Fibroblast of villous mesenchyme (primary cell): Measurements from ENCODE around the gene CDC42BPB. TPM values are rescaled to one million over a fixed set of nuclear protein-coding genes. Genes with fewer than 3 reads are reported as not detected.

Source experiments
- DNase-seq: peaks from one replicate; pipeline ENCODE4 v3.0.0-alpha.2; 2010; ENCODE audit warnings: low read depth
- H3K4me3 ChIP-seq: 2 replicates; pipeline ENCODE4 v1.5.1; 2011; ENCODE audit warnings: low read depth, mild to moderate bottlenecking, low read length
- total RNA-seq: library from RNA; depleted of rRNA; stranded (reverse); fragments of >200 nt; gene quantifications from 2 replicates; pipeline ENCODE4 v1.2.3, GENCODE V29; 2012
- TF ChIP-seq, protein P1 (sequence below): IDR thresholded peaks from 2 replicates; pipeline ENCODE4 v1.5.1; 2012; ENCODE audit warnings: low read depth, mild to moderate bottlenecking, low read length; ENCODE audit not compliant: insufficient read depth

Gene CDC42BPB
- total RNA-seq, 1 donor: 122 TPM

- no peak overlapping the region for H3K4me3 ChIP-seq
- TF ChIP-seq, protein P1, sequence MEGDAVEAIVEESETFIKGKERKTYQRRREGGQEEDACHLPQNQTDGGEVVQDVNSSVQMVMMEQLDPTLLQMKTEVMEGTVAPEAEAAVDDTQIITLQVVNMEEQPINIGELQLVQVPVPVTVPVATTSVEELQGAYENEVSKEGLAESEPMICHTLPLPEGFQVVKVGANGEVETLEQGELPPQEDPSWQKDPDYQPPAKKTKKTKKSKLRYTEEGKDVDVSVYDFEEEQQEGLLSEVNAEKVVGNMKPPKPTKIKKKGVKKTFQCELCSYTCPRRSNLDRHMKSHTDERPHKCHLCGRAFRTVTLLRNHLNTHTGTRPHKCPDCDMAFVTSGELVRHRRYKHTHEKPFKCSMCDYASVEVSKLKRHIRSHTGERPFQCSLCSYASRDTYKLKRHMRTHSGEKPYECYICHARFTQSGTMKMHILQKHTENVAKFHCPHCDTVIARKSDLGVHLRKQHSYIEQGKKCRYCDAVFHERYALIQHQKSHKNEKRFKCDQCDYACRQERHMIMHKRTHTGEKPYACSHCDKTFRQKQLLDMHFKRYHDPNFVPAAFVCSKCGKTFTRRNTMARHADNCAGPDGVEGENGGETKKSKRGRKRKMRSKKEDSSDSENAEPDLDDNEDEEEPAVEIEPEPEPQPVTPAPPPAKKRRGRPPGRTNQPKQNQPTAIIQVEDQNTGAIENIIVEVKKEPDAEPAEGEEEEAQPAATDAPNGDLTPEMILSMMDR: no peak
- peak; percentile 78 for DNase-seq
Observed at GRCh38 chr14:102993523-102993922, 63.8 kb downstream of the CDC42BPB start.

GRCh38 chr14:102991376-102991775 is 66.0 kb downstream of the CDC42BPB start:
- no peak for DNase-seq
- TF ChIP-seq, protein P1: no peak
- H3K4me3 ChIP-seq: no peak overlapping the region

DNA sequence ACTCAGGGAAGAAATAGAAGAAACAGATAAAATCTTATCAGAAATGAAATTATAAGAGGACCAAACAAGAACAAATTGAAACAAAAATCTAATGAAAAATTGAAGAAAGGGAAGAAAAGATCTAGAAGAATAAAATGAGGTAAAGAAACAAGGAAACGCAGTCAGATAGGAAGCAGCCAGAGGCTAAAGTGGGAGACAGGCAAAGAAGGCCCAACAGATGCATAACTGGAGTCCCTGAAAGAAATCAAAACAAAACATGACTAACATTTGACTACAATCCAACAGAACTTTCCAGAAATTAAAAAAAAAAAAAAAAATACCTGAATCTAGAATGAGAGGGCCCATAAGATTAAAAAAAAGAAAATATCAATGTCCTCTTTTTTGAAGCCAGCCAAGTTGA is 69.3 kb downstream of the CDC42BPB start:
- TF ChIP-seq, protein P1: no peak

GRCh38 chr14:102986810-102987579 is 70.4 kb downstream of the CDC42BPB start:
- peak; percentile 79 for DNase-seq
- no peak overlapping the region for H3K4me3 ChIP-seq
- TF ChIP-seq, protein P1: no peak

More for the DNA sequence above, 69.3 kb downstream of the CDC42BPB start:
- no peak overlapping the region for H3K4me3 ChIP-seq
- peak; percentile 27 for DNase-seq

GRCh38 chr14:102985665-102986064 is 71.7 kb downstream of the CDC42BPB start:
- TF ChIP-seq, protein P1: no peak
- DNase-seq: no peak
- no peak overlapping the region for H3K4me3 ChIP-seq

DNA sequence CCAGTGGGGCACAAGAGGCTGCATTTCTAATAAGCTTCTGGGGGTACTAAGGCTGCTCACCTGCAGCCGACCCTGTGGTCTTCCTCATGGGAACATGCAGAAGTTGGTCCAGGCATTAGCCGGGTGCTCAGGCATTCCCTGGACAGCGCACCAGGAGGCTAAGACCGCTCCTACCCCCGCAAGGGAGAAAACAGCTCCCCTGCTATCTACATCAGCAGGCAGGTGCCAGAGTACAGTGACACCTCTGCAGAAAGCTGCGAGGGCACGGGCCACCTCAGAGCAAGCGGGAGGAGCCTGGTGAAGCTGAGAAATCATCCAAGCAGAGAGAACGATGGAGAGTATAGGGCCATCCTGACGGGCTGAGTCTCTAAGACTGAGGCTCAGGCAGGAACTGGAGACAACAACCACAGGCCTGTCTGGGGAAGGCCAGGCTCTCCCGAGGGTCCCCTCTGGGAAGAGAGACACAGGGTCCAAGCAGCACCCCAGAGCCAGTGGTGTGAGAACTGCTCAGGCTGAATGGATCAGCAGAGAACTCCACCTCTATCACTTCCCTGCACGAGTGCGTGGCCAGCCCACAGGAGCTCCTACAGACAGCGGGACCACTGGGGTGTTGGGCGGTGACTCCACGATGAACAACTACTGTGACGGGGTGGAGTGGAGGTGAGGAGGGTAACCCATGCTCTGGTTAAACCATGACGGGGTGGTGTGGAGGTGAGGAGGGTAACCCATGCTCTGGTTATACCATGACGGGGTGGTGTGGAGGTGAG is 72.8 kb downstream of the CDC42BPB start:
- no peak for DNase-seq
- H3K4me3 ChIP-seq: no peak overlapping the region
- TF ChIP-seq, protein P1: no peak
